Activated CD4-positive, alpha-beta memory T cell treated with anti-CD3 and anti-CD28 coated beads for 36 hours (primary cell): ENCODE results near the gene IMPG2. TPM values are rescaled to one million over a fixed set of nuclear protein-coding genes. Genes with fewer than 3 reads are reported as not detected.

ENCODE experiments used
- CTCF ChIA-PET: fragments of 350-600 bp; sonication (Branson Sonifier 250); formaldehyde crosslinking; loops from one replicate; lab custom pipeline; 2021; ENCODE audit warnings: antibody characterized with exemption, inconsistent platforms; lab: Charles Lee
- POLR2A ChIA-PET: fragments of 350-600 bp; sonication (Branson Sonifier 250); formaldehyde crosslinking; loops from one replicate; lab custom pipeline; 2021; ENCODE audit warnings: antibody characterized with exemption; lab: Charles Lee
- DNase-seq: peaks from one replicate; pipeline ENCODE4 v3.0.0-alpha.2; 2020
- H3K27ac Mint-ChIP-seq: one replicate; pipeline ENCODE4 v1.8.0; 2021; ENCODE audit warnings: mixed read lengths
- H3K27me3 Mint-ChIP-seq: one replicate; pipeline ENCODE4 v1.8.0; 2021; ENCODE audit warnings: mixed read lengths
- H3K36me3 Mint-ChIP-seq: one replicate; pipeline ENCODE4 v1.8.0; 2021; ENCODE audit warnings: mixed read lengths
- H3K4me1 Mint-ChIP-seq: one replicate; pipeline ENCODE4 v1.8.0; 2021; ENCODE audit warnings: low read depth, mixed read lengths
- H3K4me3 Mint-ChIP-seq: one replicate; pipeline ENCODE4 v1.8.0; 2021; ENCODE audit warnings: mild to moderate bottlenecking, mixed read lengths
- H3K9me3 Mint-ChIP-seq: one replicate; pipeline ENCODE4 v1.8.0; 2021; ENCODE audit warnings: mixed read lengths
- intact Hi-C: fragments of 100-400 bp; cut with micrococcal nuclease; formaldehyde crosslinking; loops from one replicate; pipeline ENCODE4 v1.15.1; 2023
- total RNA-seq, 2 experiments: library from RNA; stranded (reverse); gene quantifications; one replicate each; pipeline ENCODE4 v1.2.3, GENCODE V29; 2021

IMPG2 gene
- total RNA-seq, 2 experiments from 2014 or later: 0.10 to 0.12 TPM

DNA sequence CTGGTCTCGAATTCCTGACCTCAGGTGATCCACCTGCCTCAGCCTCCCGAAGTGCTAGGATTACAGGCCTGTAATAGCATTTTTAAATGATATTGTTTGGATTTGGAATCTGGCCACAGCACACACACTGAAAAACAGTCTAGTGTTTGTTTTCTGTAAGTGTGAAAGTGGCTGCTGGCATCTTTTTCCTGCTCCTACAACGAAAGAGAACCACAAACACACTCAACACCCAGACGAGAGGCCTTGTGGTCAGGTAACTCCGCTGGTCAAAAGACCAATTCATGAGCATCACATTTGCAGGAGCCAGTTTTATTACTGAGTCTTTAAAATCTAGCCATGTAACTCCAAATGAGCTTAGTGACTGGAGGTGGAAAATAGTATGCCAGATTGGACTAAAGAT lies 50.2 kb downstream of the IMPG2 start:
- H3K9me3 Mint-ChIP-seq: peaks cover 1% of the 10 kb centered on the region
- H3K4me1 Mint-ChIP-seq: no peaks in the 10 kb centered on the region
- CTCF ChIA-PET: no interaction called here
- H3K4me3 Mint-ChIP-seq: no peak overlapping the region
- intact Hi-C loops: no loop called here
- peaks cover 6% of the 10 kb centered on the region for H3K36me3 Mint-ChIP-seq
- H3K27me3 Mint-ChIP-seq: no peaks in the 10 kb centered on the region
- POLR2A ChIA-PET: no interaction called here
- no peak for DNase-seq
- no peak overlapping the region for H3K27ac Mint-ChIP-seq

DNA sequence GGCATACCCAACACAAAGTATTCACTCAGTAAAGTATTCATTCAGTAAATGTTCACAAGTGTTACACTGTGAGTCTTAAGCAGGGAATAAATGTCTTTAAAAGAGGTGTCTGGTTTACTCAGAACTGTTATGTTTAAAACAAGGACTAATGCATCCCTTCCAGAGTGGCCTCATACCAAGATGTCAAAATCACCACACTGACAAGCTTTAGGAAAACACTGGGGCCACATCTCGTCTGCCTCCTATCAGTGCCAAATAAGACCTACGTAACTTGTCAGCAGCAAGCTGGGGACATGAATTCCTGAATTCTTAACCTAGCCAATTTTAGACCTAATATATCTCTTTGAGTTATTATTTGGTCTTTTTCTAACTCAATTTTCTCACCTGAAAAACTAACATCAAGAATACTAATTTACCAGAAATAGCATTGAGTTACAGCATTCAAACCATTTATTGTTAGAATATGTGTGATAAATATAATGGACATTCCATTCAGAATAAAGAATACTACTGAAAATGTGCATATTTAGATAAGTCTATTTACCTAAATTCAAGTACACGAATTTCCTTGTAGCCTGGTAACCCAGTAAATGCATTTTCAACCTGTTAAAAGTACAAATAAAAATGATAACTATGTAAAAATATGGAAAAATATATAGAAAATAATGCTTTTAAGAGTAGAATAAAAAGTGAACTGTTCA lies 51.3 kb downstream of the IMPG2 start:
- CTCF ChIA-PET: no interaction called here

GRCh38 chr3:101268141-101268540 lies 52.2 kb downstream of the IMPG2 start:
- H3K27ac Mint-ChIP-seq: no peak overlapping the region
- ChIA-PET POLR2A (no interaction called here), CTCF (no interaction called here)
- H3K4me1 Mint-ChIP-seq: no peaks in the 10 kb centered on the region
- intact Hi-C loops: no loop called here
- H3K27me3 Mint-ChIP-seq: no peaks in the 10 kb centered on the region
- peaks cover 4% of the 10 kb centered on the region for H3K9me3 Mint-ChIP-seq
- no peak overlapping the region for H3K4me3 Mint-ChIP-seq
- no peak for DNase-seq
- peaks cover 8% of the 10 kb centered on the region for H3K36me3 Mint-ChIP-seq

More for the DNA sequence above, 51.3 kb downstream of the IMPG2 start:
- peaks cover 4% of the 10 kb centered on the region for H3K9me3 Mint-ChIP-seq
- no peaks in the 10 kb centered on the region for H3K4me1 Mint-ChIP-seq
- no peak for DNase-seq
- no peaks in the 10 kb centered on the region for H3K27me3 Mint-ChIP-seq
- H3K4me3 Mint-ChIP-seq: no peak overlapping the region
- no peak overlapping the region for H3K27ac Mint-ChIP-seq
- POLR2A ChIA-PET: no interaction called here
- H3K36me3 Mint-ChIP-seq: peaks cover 8% of the 10 kb centered on the region
- intact Hi-C loops: no loop called here

DNA sequence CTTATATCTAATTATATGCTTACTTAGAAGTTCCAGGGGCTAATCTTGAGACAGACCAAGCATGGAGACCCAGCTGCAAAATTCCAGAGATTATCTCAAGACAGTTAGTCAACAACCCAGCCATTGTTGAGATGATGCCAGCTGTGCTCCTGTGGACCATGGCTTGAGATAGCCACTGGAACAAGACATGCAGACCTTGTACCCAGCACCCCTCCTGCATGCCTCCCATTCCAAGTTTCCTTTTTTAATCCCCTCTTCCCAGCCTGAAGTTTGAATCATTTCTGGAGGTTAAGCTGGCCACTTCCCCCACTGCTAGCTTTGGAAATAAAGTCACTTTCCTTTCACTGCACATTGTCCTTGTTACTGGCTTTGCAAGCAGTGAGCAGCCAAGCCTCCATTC lies 53.8 kb downstream of the IMPG2 start:
- H3K4me1 Mint-ChIP-seq: no peaks in the 10 kb centered on the region
- ChIA-PET POLR2A (no interaction called here), CTCF (no interaction called here)
- H3K27me3 Mint-ChIP-seq: no peaks in the 10 kb centered on the region
- intact Hi-C loops: no loop called here
- H3K9me3 Mint-ChIP-seq: peaks cover 4% of the 10 kb centered on the region
- DNase-seq: no peak
- H3K4me3 Mint-ChIP-seq: no peak overlapping the region
- H3K27ac Mint-ChIP-seq: no peak overlapping the region
- H3K36me3 Mint-ChIP-seq: peaks cover 8% of the 10 kb centered on the region

DNA sequence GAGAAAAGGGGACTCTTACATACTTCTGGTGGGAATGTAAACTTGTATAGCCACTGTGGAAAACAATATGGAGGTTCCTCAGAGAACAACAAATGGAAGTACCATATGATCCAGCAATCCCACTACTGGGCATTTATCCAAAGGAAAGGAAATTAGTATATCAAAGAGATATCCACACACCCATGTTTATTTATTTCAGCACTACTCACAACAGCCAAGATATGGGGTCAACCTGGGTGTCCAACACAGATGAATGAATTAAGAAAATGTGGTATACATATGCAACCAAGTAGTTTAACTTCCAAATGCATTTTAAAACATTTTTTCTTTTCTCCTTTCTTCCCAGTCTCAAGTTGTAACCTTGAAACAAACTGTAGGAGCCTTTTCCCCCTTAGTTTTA lies 54.3 kb downstream of the IMPG2 start:
- no peaks in the 10 kb centered on the region for H3K4me1 Mint-ChIP-seq
- DNase-seq: no peak
- no peaks in the 10 kb centered on the region for H3K27me3 Mint-ChIP-seq
- POLR2A ChIA-PET: no interaction called here
- peaks cover 6% of the 10 kb centered on the region for H3K36me3 Mint-ChIP-seq
- peaks cover 4% of the 10 kb centered on the region for H3K9me3 Mint-ChIP-seq
- H3K4me3 Mint-ChIP-seq: no peak overlapping the region
- intact Hi-C loops: no loop called here
- CTCF ChIA-PET: no interaction called here
- H3K27ac Mint-ChIP-seq: no peak overlapping the region

- no peak for DNase-seq
- H3K27me3 Mint-ChIP-seq: no peaks in the 10 kb centered on the region
- H3K36me3 Mint-ChIP-seq: peaks cover 4% of the 10 kb centered on the region
- H3K4me1 Mint-ChIP-seq: no peaks in the 10 kb centered on the region
- ChIA-PET POLR2A (no interaction called here), CTCF (no interaction called here)
- intact Hi-C loops: no loop called here
- H3K4me3 Mint-ChIP-seq: no peak overlapping the region
- H3K9me3 Mint-ChIP-seq: peaks cover 4% of the 10 kb centered on the region
- no peak overlapping the region for H3K27ac Mint-ChIP-seq
Measured at GRCh38 chr3:101262393-101263240, 57.8 kb downstream of the IMPG2 start.

DNA sequence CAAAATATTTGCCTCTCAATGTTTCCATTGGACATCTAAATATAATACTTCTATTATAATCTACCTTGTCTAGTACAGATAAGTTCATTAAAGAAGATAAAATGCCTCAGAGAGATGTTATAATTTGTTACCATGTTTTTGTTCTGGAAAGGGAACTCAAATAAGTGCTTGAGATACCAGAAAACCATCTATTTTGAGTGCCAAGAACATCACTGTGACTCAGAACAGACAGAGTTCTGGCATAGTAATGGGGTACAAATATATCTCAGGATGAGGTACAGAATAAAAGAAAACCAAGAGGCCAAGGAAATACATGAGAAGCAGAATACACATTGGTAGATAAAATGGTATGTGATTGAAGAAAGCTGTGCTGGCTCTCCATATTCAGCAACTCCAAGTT lies 58.9 kb downstream of the IMPG2 start:
- Mint-ChIP-seq H3K4me3 (no peak overlapping the region), H3K27ac (no peak overlapping the region)
- POLR2A ChIA-PET: no interaction called here

GRCh38 chr3:101259485-101260341 lies 60.7 kb downstream of the IMPG2 start:
- no peak overlapping the region for H3K27ac Mint-ChIP-seq
- H3K4me3 Mint-ChIP-seq: no peak overlapping the region
- H3K4me1 Mint-ChIP-seq: no peaks in the 10 kb centered on the region
- CTCF ChIA-PET: no interaction called here
- H3K9me3 Mint-ChIP-seq: no peaks in the 10 kb centered on the region
- intact Hi-C loops: no loop called here
- peaks cover 4% of the 10 kb centered on the region for H3K36me3 Mint-ChIP-seq
- no peak for DNase-seq
- POLR2A ChIA-PET: no interaction called here
- no peaks in the 10 kb centered on the region for H3K27me3 Mint-ChIP-seq

More for the DNA sequence above, 58.9 kb downstream of the IMPG2 start:
- Mint-ChIP-seq H3K9me3 (peaks cover 4% of the 10 kb centered on the region), H3K4me1 (no peaks in the 10 kb centered on the region), H3K36me3 (peaks cover 4% of the 10 kb centered on the region), H3K27me3 (no peaks in the 10 kb centered on the region)
- CTCF ChIA-PET: no interaction called here
- intact Hi-C loops: no loop called here
- DNase-seq: no peak

DNA sequence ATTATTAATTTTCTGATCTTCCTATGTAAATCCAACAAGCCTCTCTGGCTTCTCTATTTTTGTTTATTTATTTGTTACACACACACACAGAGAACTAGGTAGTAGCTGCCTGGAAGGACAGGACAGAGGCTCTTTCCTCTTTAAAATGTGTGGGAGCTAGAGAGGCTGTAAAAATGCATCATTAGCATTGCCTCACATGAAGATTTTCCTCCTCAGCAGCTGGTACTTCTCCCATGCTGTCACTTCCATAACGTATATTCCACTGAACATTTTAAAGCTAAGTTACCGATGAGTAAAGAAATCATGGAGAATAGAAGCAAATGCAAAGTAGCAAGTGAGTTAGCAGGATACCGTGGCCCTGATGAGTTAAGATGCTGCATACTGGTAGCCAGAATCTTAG lies 63.9 kb downstream of the IMPG2 start:
- ChIA-PET CTCF (no interaction called here), POLR2A (no interaction called here)
- Mint-ChIP-seq H3K27me3 (no peaks in the 10 kb centered on the region), H3K27ac (no peak overlapping the region), H3K4me3 (no peak overlapping the region), H3K36me3 (no peaks in the 10 kb centered on the region), H3K4me1 (no peaks in the 10 kb centered on the region), H3K9me3 (no peaks in the 10 kb centered on the region)
- no peak for DNase-seq
- intact Hi-C loops: no loop called here

- intact Hi-C loops: no loop called here
- no peak for DNase-seq
Measured at GRCh38 chr3:101255441-101255840, 64.9 kb downstream of the IMPG2 start.

DNA sequence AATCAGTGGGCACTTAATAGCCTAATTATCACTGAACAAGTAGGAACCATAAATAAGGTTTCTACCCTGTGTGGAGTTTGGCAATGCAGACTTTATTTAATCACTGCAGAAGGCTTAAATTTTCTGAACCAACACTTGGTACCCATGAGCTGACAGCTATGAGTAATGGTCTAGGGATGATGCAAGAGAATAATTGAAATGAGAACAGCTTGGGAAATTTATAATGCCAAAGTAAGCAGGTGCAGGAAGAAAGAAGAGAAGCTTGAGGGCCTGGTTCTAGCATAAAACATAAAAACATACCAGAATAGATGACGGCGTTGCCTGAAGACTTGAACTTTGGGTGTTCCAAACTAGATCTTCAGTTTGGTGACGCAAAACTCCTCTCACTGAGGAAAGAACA lies 67.0 kb downstream of the IMPG2 start:
- H3K4me1 Mint-ChIP-seq: no peaks in the 10 kb centered on the region

More at GRCh38 chr3:101255441-101255840, 64.9 kb downstream of the IMPG2 start:
- ChIA-PET POLR2A (no interaction called here), CTCF (no interaction called here)
- H3K36me3 Mint-ChIP-seq: no peaks in the 10 kb centered on the region
- H3K4me1 Mint-ChIP-seq: no peaks in the 10 kb centered on the region
- H3K27ac Mint-ChIP-seq: no peak overlapping the region
- no peaks in the 10 kb centered on the region for H3K9me3 Mint-ChIP-seq
- H3K4me3 Mint-ChIP-seq: no peak overlapping the region
- H3K27me3 Mint-ChIP-seq: no peaks in the 10 kb centered on the region

GRCh38 chr3:101252945-101253344 lies 67.4 kb downstream of the IMPG2 start:
- no peaks in the 10 kb centered on the region for H3K4me1 Mint-ChIP-seq
- no peak overlapping the region for H3K27ac Mint-ChIP-seq
- H3K9me3 Mint-ChIP-seq: no peaks in the 10 kb centered on the region
- peaks cover 2% of the 10 kb centered on the region for H3K36me3 Mint-ChIP-seq
- H3K4me3 Mint-ChIP-seq: no peak overlapping the region
- ChIA-PET CTCF (no interaction called here), POLR2A (no interaction called here)
- H3K27me3 Mint-ChIP-seq: no peaks in the 10 kb centered on the region
- DNase-seq: no peak
- intact Hi-C loops: no loop called here

More for the DNA sequence above, 67.0 kb downstream of the IMPG2 start:
- Mint-ChIP-seq H3K27ac (no peak overlapping the region), H3K36me3 (peaks cover under 1% of the 10 kb centered on the region), H3K27me3 (no peaks in the 10 kb centered on the region), H3K9me3 (no peaks in the 10 kb centered on the region), H3K4me3 (no peak overlapping the region)
- ChIA-PET CTCF (no interaction called here), POLR2A (no interaction called here)
- intact Hi-C loops: no loop called here
- DNase-seq: no peak
